ENCODE data around the gene LEP. TPM values are rescaled to one million over a fixed set of nuclear protein-coding genes. Genes with fewer than 3 reads are reported as not detected.

LEP gene
- not detected in 5 replicates for total RNA-seq (2022; extraction: Qiagen RNA extraction)

GRCh38 chr7:128240696-128241386 lies at the start of gene LEP:
TSS of gene LEP (plus strand) at chr7:128241278. CDS start at chr7:128252019, 10,741 bp downstream.

Other genes with a start within 250 kb of the LEP start
- not detected in 5 replicates for gene LRRC4, start 209.8 kb upstream of the LEP start, total RNA-seq (2022; extraction: Qiagen RNA extraction)
- 54.3 to 69.4 TPM (median 56.4 TPM) in 5 replicates for gene RBM28, start 102.6 kb downstream of the LEP start, total RNA-seq (2022; extraction: Qiagen RNA extraction)
- 0.20 to 0.54 TPM (median 0.44 TPM) in 5 replicates for gene PRRT4, start 120.4 kb downstream of the LEP start, total RNA-seq (2022; extraction: Qiagen RNA extraction)
- 77.5 to 110 TPM (median 99.9 TPM) in 5 replicates for gene IMPDH1, start 168.7 kb downstream of the LEP start, total RNA-seq (2022; extraction: Qiagen RNA extraction)
- gene HILPDA, start 214.6 kb downstream of the LEP start, total RNA-seq (2022; extraction: Qiagen RNA extraction): 21.1 to 26.6 TPM (median 23.0 TPM) in 5 replicates
- gene METTL2B, start 235.5 kb downstream of the LEP start, total RNA-seq (2022; extraction: Qiagen RNA extraction): 22.0 to 26.5 TPM (median 25.2 TPM) in 5 replicates